BJ (cell line): ENCODE data around the gene IFT20. TPM values are rescaled to one million over a fixed set of nuclear protein-coding genes. Genes with fewer than 3 reads are reported as not detected.

Experiments used
- CTCF ChIA-PET: fragments of 350-600 bp; formaldehyde crosslinking; extraction: SDS; loops from one replicate; lab custom pipeline; 2021; ENCODE audit warnings: antibody characterized with exemption, inconsistent platforms; lab: Yijun Ruan, JAX
- POLR2A ChIA-PET: fragments of 300-600 bp; sonication (Branson Sonifier 250); formaldehyde crosslinking; extraction: SDS; loops from one replicate; lab custom pipeline; 2021; ENCODE audit warnings: antibody characterized with exemption; lab: Charles Lee
- DNase-seq: peaks from one replicate; pipeline ENCODE4 v3.0.0-alpha.2; 2011; ENCODE audit warnings: low read depth
- H3K27me3 ChIP-seq: 2 replicates; pipeline ENCODE4 v1.6.0; 2011; ENCODE audit warnings: low read length; ENCODE audit not compliant: control insufficient read depth, insufficient read depth
- H3K36me3 ChIP-seq: 2 replicates; pipeline ENCODE4 v1.5.1; 2011; ENCODE audit warnings: low read length; ENCODE audit not compliant: control insufficient read depth, insufficient read depth
- H3K4me3 ChIP-seq: 2 replicates; pipeline ENCODE4 v1.5.1; 2011; ENCODE audit warnings: low read depth, mild to moderate bottlenecking, control low read depth, low read length
- CTCF ChIP-seq: IDR thresholded peaks from 2 replicates; pipeline ENCODE4 v1.5.1; 2011; ENCODE audit warnings: low read depth, mild to moderate bottlenecking, control low read depth, inconsistent platforms, low read length, moderate library complexity; ENCODE audit not compliant: insufficient read depth
- polyA plus RNA-seq: library from polyadenylated mRNA; depleted of rRNA; stranded (reverse); fragments of >200 nt; gene quantifications from 2 replicates; pipeline ENCODE4 v1.2.3, GENCODE V29; 2011

IFT20 gene
- polyA plus RNA-seq, 1 experiment = 39.1 TPM

- CTCF ChIA-PET = interaction anchor here (0.9 kb wide), 1 partner anchor 9 kb away, joined by 5 read pairs; the partner anchor contains the start of genes IFT20 and TNFAIP1
- Histone ChIP-seq H3K27me3 (no peaks in the 10 kb centered on the region), H3K36me3 (peaks cover 17% of the 10 kb centered on the region), H3K4me3 (no peak overlapping the region)
- DNase-seq = no peak
- POLR2A ChIA-PET = no interaction called here
- no peak for TF ChIP-seq CTCF
These were observed 9.2 kb downstream of the IFT20 start for GRCh38 chr17:28326114-28326513.

- no peak for TF ChIP-seq CTCF
- CTCF ChIA-PET = no interaction called here
- H3K36me3 ChIP-seq = peaks cover 12% of the 10 kb centered on the region
- DNase-seq = no peak
- H3K4me3 ChIP-seq = no peak overlapping the region
- no peaks in the 10 kb centered on the region for H3K27me3 ChIP-seq
- POLR2A ChIA-PET = no interaction called here
These were observed 10.1 kb downstream of the IFT20 start for GRCh38 chr17:28325211-28325610.

GRCh38 chr17:28324781-28325180 is 10.5 kb downstream of the IFT20 start:
- no peaks in the 10 kb centered on the region for H3K27me3 ChIP-seq
- CTCF ChIA-PET = no interaction called here
- no peak for TF ChIP-seq CTCF

GRCh38 chr17:28324267-28324745 is 11.0 kb downstream of the IFT20 start:
- POLR2A ChIA-PET = no interaction called here
- no peaks in the 10 kb centered on the region for H3K27me3 ChIP-seq
- peaks cover 11% of the 10 kb centered on the region for H3K36me3 ChIP-seq
- no peak for TF ChIP-seq CTCF
- no peak for DNase-seq
- CTCF ChIA-PET = no interaction called here
- H3K4me3 ChIP-seq = no peak overlapping the region

More at GRCh38 chr17:28324781-28325180, 10.5 kb downstream of the IFT20 start:
- POLR2A ChIA-PET = no interaction called here
- DNase-seq = no peak
- Histone ChIP-seq H3K36me3 (peaks cover 12% of the 10 kb centered on the region), H3K4me3 (no peak overlapping the region)

- DNase-seq = no peak
- CTCF ChIA-PET = interaction anchor here (1.1 to 1.7 kb wide), 5 partner anchors 8 to 88 kb away, joined by 3 to 5 read pairs (median 4); partner anchors contain the start of genes IFT20 and TNFAIP1
- no peak for TF ChIP-seq CTCF
- Histone ChIP-seq H3K4me3 (no peak overlapping the region), H3K27me3 (no peaks in the 10 kb centered on the region), H3K36me3 (no peaks in the 10 kb centered on the region)
- POLR2A ChIA-PET = no interaction called here
These were observed 14.8 kb downstream of the IFT20 start for GRCh38 chr17:28320215-28321061.
